Dermis microvascular lymphatic vessel endothelial cell (primary cell): Measurements from ENCODE around the gene RASSF3. TPM values are rescaled to one million over a fixed set of nuclear protein-coding genes. Genes with fewer than 3 reads are reported as not detected.

ENCODE experiments used
- DNase-seq, 2 donors: peaks; one replicate each; pipeline versions ENCODE4 v3.0.0 to v3.0.0-alpha.2; 2010; ENCODE audit warnings: low read depth in 2 of 2
- total RNA-seq: library from RNA; depleted of rRNA; stranded (reverse); fragments of >200 nt; gene quantifications from 2 replicates; pipeline ENCODE4 v1.2.1, GENCODE V29; 2014

RASSF3 gene
- total RNA-seq, 1 donor from 2014 or later = 18.1 TPM

DNA sequence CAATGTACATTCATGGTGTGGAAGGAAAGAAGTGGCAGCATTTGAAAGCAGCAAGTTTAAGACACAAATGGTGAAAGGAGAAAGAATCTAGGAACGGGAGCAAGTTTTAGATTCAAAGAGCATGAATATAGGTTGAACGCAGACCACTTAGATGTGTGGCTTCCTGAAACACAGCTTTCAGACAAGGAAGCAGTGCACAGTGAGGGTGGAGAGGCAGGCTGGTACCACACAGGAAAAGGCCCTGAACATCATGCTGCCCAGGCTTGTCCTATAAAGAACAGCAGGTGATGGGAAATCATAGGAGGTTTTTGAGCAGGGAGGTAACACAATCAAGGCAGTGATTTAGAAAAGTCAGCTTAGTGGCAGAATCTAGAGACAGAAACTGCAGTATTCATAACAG lies 113.3 kb downstream of the RASSF3 start:
- DNase-seq = no peak

DNA sequence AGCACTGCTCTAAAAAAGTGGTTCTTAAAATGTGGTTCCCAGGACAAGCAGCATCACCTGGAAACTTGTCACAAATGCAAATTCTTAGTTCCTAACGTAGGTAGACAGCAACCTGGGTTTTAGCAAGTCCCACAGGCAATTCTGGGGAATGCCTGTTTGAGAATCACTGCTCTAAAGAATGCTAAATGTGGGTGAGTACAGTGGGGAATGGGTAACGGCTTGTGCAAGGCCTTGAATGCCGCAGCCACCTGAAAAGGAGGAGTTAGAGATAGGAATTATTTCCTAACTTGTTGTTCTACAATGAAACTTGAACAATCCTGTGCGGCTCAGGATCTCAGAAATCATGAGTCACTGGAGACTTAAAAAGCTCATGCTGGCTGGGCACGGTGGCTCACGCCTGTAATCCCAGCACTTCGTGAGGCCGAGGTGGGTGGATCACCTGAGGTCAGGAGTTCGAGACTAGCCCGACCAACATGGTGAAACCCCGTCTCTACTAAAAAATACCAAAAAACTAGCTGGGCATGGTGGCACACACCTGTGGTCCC lies 114.0 kb downstream of the RASSF3 start:
- DNase-seq = no peak

DNA sequence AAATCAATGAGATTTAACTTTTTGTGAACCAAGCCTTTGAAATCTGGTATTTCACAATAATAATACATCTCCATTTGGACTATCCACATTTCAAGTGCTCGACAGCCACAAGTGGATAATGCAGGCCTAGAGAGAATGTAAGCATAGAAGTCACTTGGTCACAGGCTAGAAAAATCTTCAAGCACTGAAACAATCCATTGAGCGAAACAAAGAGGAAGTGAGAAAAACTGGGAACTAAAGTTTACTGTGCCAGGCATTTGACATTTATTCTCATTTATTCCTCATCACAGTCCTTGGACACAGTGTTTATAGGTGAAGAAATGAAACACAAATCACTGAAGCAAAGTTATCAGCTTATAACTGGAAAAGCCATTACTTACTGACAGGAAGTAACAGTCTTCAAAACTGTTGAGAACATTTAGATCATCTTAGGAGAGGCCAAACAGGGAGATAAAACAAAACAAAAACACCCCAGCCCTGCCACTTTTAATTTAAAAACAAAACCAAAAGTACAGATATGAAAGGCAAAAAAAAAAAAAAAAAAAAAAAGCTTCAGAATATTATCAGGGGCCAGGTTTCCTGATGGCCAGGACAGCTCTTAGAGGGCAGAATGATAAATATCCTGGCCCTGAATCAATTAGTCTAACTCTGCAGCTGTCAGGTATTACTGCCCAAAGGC lies 119.8 kb downstream of the RASSF3 start:
- DNase-seq = no peak

DNA sequence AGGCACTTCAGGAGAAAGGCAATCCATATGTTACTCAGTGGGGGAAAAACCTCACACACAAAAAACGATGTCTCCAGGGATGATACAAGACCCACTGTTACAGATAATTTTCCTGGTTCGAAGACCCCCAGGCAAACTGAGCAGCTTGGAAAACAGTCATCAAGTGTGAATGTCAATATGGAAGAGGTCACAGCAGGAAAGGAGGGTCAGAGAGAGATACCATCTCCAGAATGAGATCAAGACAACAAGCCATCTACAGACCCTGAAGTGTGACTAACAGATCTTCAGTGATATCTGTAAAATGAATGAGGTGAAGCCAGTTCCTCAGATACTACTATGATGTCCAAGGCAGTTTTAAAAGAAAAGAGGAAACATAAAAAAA lies 120.3 kb downstream of the RASSF3 start:
- DNase-seq = peak in 1 of 2 donors; percentile 19

DNA sequence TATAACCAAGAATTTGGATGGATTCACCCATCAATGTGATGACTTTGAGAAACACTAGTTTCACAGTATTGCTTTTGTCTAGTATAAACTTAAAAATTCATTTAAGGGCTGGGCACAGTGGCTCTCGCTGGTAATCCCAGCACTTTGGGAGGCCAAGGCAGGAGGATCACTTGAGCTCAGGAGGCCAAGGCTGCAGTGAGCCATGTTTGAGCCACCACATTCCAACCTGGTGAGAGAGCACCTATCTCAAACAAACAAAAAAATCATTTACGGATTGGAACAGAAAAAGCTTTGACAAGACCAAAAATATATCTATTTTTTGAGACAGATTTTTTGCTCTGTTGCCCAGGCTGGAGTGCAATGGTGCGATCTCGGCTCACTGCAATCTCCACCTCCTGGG lies 121.4 kb downstream of the RASSF3 start:
- no peak for DNase-seq

DNA sequence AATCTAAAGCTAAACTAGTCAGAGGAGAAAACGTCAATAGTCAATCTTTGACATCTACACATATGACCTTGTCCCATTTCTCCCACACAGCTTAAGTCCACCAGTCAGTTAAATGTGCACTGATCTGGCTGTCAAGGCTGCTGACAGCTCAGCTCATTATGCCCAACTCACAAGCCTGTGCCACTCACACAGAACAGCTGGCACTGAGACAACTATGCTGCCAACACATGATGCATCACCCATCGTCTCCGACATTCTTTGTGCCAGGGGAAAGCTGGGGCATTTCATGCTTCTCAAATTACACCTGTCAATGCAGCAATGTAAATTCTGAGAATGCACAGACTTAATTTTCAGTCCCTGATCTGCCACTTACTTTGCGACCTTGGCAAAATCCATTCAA lies 123.6 kb downstream of the RASSF3 start:
- DNase-seq = peak in 1 of 2 donors; percentile 52

DNA sequence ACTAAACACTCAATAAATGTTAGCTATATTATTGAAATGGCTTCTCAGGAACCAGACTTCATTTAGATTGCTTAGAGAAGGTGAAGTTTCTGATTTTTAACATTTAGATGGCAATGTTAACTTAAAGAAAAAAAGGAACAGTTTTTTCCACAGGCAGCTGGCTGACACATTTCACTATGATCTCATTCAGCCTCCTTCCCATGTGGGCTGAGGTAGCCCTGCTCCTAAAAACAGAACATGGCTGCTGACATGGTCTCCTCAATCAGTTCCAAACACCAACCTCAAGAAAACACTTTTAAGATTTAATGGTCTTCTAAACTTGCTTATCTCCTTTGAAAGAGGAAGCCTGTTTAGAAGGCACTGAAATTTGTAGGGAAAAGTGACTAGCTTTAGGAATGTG lies 125.1 kb downstream of the RASSF3 start:
- no peak for DNase-seq

DNA sequence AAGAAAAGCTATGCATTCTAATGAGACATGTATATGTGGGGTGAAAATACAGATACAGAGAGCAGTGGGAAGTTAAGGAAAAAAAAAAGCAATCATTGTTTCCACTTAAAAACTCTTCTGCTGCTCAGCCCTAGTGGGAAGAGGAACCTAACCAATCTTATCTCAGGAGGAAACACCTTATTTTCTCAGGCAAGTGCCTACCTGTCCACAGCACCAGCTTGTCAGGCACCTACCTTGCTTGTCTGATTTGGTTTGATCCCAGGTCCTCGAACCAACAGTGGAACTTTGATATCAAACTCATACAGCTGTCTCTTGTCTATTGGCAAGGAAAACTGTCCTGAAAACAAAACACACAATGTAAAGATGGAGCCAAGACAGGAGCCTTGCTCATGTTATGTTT lies 126.5 kb downstream of the RASSF3 start:
- no peak for DNase-seq

DNA sequence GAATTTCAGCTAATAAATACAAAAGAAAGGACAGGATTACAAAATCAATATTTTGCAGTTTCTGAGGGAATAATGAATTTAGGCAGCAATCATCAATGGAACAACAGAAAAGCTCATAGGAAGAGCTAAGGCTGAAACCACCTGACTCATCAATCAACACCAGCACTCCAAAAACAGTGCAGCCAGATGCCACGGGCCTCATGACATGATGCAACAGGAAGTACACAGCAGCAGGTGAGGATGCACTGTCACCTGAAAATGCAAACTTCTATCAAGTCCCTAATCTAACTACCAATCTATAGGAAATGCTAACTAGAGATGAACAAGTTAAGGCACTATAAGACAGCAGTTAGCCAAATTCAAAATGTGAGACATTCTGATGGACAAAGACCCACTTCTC lies 127.2 kb downstream of the RASSF3 start:
- DNase-seq = no peak

DNA sequence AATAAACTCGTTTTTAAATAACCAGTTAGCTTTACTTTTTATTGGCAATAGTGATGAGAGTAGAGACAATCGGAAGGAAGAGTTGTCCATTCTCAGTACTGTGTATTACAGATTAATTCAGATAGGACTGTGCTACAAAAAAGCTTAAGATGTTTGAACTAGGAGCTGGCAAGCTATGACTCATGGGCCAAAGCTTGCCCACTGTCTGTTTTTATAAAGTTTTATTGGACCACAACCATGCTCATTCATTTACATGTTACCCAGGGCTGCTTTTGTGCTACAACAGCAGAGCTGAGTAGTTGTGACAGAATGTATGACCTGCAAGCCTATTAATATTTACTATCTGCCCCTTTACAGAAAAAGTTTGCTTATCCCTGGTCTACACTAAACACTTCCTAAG lies 129.5 kb downstream of the RASSF3 start:
- no peak for DNase-seq

DNA sequence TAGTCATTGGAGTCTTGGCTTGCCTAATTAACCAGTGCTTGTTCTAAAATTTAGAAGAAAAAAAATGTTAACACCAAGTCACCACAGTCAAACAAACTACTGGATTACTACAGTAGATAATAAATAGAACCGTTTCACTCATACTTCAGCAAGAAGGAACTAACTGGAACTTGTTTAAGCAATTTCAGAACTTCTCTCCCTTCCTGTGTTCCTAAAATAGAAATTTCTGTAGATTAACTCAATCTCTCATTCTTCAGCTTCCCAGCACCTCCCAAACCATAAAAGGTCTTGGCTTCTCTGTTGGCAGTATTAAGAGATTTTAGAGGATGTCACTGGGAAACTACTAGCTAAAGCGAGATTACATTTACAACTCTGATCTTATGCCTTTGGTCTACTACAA lies 130.4 kb downstream of the RASSF3 start:
- no peak for DNase-seq

DNA sequence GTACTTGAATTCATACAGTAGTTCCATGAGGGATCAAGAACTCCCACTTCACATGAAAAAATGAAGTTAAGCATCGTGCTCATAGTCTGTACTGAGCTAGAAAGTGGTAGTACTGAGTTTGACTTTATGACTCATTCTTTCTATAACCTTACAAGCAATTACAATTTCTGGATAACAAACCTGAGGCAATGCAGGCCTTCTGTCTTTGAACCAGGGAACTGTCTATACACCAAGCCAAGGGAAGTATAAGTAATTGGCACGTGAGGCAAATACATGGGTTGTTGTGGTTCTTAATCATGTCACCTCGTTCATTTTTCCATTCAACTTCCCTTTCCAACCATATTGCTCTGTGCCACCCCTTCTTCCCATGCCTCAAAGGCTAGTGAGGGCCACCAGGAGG lies 132.1 kb downstream of the RASSF3 start:
- no peak for DNase-seq

DNA sequence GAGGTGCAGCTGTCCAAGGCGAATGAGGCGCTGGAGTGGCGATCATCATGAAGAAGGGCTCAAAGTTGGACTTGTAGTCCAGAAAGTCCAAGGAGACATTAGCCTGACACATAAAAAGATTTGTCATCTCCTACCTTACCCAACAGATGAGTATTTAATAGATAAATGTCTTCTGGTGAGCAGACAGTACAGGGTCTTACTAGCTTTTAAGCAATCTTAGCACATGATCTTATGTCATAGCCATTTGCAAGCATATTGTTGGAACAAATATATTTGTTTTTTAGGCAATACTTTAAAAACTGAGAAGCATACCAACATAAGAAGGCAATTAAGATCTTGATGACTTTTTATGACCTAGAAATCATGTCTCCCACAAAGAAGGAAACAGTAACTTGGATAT lies 132.9 kb downstream of the RASSF3 start:
- no peak for DNase-seq

DNA sequence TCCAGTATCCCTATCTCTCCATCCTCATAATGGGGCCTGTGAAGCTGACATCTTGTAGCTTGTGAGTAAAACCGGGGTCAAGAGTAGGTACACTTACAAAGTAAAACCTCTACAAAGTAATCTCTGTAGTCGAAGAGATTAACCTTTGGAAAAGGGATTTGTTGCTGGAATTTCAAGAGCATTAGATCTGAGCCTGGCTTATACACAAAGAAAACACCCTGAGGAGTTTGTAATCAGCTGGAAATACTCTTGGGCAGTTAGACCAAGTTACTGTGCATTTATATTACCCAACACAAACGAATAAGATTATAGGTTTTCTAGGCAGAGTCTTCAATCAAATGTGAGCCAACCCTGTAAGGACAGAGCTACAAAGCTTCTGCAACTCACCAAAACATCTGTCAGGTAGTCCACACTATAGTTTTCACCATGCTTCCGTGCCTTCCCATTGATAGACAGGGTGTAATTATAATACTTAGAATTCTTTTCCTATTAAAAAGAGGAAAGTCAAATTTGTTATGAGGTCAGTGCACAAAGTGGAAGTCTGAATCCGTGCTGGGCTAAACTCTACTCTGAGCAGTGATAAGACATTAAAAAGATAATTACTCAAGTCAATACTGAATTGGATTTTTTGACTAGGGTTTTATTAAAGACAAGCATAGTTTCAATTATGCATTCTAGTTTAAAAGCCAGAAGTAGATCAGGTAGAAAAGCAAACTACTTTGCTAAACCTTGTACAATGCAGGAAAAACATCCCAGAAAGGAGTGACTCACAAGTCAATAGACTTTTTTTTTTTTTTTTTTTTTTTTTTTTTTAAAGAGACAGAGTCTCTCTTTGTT lies 134.3 kb downstream of the RASSF3 start:
- DNase-seq = peak in 1 of 2 donors; percentile 62

DNA sequence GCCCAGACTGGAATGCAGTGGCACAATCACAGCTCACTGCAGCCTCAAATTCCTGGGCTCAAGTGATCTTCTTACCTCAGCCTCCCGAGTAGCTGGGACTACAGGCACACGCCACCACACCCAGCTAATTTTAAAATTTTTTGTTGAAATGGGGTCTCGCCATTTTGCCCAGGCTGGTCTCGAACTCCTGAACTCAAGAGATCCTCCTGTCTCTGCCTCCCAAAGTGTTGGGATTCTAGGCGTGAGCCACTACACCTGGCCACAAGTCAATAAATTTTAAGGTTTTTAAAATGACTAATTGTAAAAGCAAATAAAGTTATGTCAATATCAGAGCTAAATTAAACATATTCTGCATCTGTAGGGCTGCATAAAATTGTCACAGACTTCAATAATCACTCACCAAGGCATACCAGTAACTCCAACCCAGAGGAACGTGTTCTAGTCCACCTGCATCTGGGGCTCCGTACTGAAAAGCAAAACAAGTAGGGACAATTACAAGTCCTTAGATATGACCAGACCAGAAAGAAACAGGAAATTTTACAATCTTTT lies 135.0 kb downstream of the RASSF3 start:
- no peak for DNase-seq

DNA sequence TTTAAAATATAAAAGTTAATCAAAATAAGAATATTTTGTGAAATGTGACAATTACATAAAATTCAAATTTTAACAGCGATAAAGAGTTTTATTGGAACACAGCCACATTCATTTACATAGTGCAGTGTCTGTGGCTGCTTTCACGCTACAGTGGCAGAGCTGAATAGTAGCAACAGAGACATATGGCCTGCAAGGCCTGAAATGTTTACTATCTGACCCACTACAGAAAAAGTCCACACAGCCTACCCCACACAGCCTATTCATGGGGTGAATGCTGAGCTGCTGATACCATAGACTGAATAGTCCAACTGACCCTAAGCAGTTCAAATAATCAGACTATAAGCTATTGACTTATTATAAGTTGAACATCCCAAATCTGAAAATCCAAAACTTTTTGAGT lies 135.7 kb downstream of the RASSF3 start:
- no peak for DNase-seq

DNA sequence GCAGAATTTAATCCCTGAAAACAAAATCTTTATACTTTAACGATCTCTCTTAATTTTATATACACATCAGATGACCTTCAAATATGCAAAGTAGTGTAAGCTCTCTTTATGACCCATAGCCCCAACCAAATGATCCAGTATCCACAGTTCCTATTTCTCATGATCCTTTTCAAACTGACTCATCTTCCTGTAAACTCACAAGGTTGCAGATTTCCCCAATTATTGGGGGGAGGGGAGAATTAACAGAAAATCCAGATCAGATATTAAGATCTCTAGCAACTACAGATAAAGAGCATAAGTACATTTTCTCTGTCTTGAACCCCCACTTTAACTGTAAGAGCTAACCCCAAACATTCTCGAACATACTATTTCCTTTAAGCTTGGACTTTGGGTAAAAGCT lies 136.4 kb downstream of the RASSF3 start:
- peak in 1 of 2 donors; percentile 76 for DNase-seq

Other genes with a start within 250 kb of the RASSF3 start
- gene C12orf56, start 219.7 kb upstream of the RASSF3 start, total RNA-seq = not detected in 2 replicates
- gene XPOT, start 206.1 kb upstream of the RASSF3 start, total RNA-seq = 44.7 and 47.7 TPM in 2 replicates
- gene TBK1, start 158.4 kb upstream of the RASSF3 start, total RNA-seq = 24.1 and 25.7 TPM in 2 replicates
- 287 and 409 TPM in 2 replicates for gene GNS, start 148.9 kb downstream of the RASSF3 start, total RNA-seq
- gene TBC1D30, start 214.2 kb downstream of the RASSF3 start, total RNA-seq = 13.9 and 14.3 TPM in 2 replicates